Lung (tissue), 12 donors: ENCODE results near the gene FUT7. TPM values are rescaled to one million over a fixed set of nuclear protein-coding genes. Genes with fewer than 3 reads are reported as not detected.

ENCODE experiments used
- ATAC-seq: fragments of 200-7000 bp; cut with Tn5 transposase; one replicate; pipeline ENCODE4 v1.9.1; 2020; ENCODE audit warnings: moderate number of reproducible peaks; ENCODE audit not compliant: insufficient read depth, low FRiP score
- DNase-seq, 3 donors: peaks; one replicate each; pipeline ENCODE4 v3.0.0-alpha.2; 2013 to 2017
- H3K27ac ChIP-seq, 2 donors: one replicate each; pipeline ENCODE4 v1.5.1; 2013; ENCODE audit warnings: mild to moderate bottlenecking in 2 of 2, moderate library complexity in 2 of 2, control low read depth in 1 of 2, inconsistent platforms in 1 of 2, low read depth in 1 of 2, low read length in 1 of 2
- H3K27me3 ChIP-seq, 3 donors: one replicate each; pipeline ENCODE4 v1.5.1; 2013; ENCODE audit warnings: low read length in 2 of 3; ENCODE audit not compliant: control insufficient read depth in 3 of 3, insufficient read depth in 3 of 3
- H3K36me3 ChIP-seq, 4 donors: one replicate each; pipeline ENCODE4 v1.5.1; 2013; ENCODE audit warnings: low read length in 4 of 4, mild to moderate bottlenecking in 1 of 4, moderate library complexity in 1 of 4; ENCODE audit not compliant: control insufficient read depth in 4 of 4, insufficient read depth in 4 of 4
- H3K4me1 ChIP-seq, 5 donors: one replicate each; pipeline ENCODE4 v1.5.1; 2013; ENCODE audit warnings: low read length in 5 of 5, mild to moderate bottlenecking in 2 of 5, moderate library complexity in 1 of 5; ENCODE audit not compliant: control insufficient read depth in 5 of 5, insufficient read depth in 5 of 5
- H3K4me3 ChIP-seq: one replicate; pipeline ENCODE4 v1.5.1; 2013; ENCODE audit warnings: mild to moderate bottlenecking, control low read depth, moderate library complexity
- H3K9ac ChIP-seq, 2 donors: one replicate each; pipeline ENCODE4 v1.5.1; 2013; ENCODE audit warnings: low read length in 2 of 2, control low read depth in 1 of 2; ENCODE audit not compliant: insufficient read depth in 1 of 2
- H3K9me3 ChIP-seq, 4 donors: one replicate each; pipeline ENCODE4 v1.5.1; 2013; ENCODE audit warnings: low read length in 3 of 4, mild to moderate bottlenecking in 1 of 4, moderate library complexity in 1 of 4; ENCODE audit not compliant: control insufficient read depth in 4 of 4, insufficient read depth in 3 of 4
- WGBS, 2 donors: extraction: QIAGEN DNeasy Blood & Tissue Kit; methylation state at CpG; one replicate each; pipeline ENCODE4 v1.1.7; 2013; 5-methylcytosine and 5-hydroxymethylcytosine counted together
- polyA plus RNA-seq, 2 donors: library from polyadenylated mRNA; stranded (reverse); fragments of 200-250 nt; gene quantifications; one replicate each; pipeline ENCODE4 v1.2.1, GENCODE V29; 2013
- total RNA-seq, 2 donors: library from RNA; depleted of rRNA in 1 of 2; stranded (reverse); fragments of >200 nt in 1 of 2; gene quantifications; one replicate each; pipeline ENCODE4 v1.2.1, GENCODE V29; 2014 to 2021
- TF ChIP-seq, protein P1 (sequence below): IDR thresholded peaks from 2 replicates; pipeline ENCODE4 v1.5.1; 2012; ENCODE audit warnings: mild to moderate bottlenecking; ENCODE audit errors: control extremely low read depth, extremely low read depth
- donor health status: control.
- donor health status: control.
- donor health status: Bipolar disorder and iron deficiency.
- donor health status: healthy.
- donor health status: DM: yes; HTN: yes; CAD: no.

FUT7 gene
- total and polyA plus RNA-seq, 4 donors, result 0.37 to 5.5 (median 0.73) TPM

DNA sequence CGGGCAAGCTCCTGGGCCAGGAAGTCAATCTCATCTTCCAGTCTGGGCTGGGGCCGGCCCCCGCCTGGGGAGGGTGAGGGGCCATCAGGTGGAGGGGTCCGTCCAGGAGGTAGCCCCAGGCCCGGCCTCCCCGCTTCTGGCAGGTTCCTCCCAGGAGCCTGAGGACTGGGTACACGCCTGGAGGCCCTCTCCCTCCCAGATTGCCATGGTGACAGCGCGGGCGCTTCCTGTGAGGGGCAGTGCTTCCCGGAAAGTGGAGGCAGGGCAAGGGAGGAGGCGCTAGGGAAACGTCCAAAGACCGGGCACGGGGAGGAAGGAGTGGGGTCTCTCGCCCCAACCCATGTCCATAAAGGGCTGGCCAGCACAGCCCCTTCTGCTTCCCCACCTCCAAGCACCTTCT is 9.2 kb upstream of the FUT7 start:
- WGBS, 2 donors, result 32 to 42% methylated on average over 12 to 16 of the region's 16 CpGs
- Histone ChIP-seq H3K9ac (no peak overlapping the region), H3K27ac (peak overlapping the region in 1 of 2 donors; percentile 48), H3K9me3 (no peaks in the 10 kb centered on the region), H3K4me1 (peaks cover 0 to 14% (median 0%) of the 10 kb centered on the region in 5 donors), H3K4me3 (no peak overlapping the region), H3K36me3 (peaks cover 0 to 15% (median 0%) of the 10 kb centered on the region in 4 donors), H3K27me3 (peaks cover 0 to 16% (median 7%) of the 10 kb centered on the region in 3 donors)
- ATAC-seq, result no peak
- TF ChIP-seq, protein P1, sequence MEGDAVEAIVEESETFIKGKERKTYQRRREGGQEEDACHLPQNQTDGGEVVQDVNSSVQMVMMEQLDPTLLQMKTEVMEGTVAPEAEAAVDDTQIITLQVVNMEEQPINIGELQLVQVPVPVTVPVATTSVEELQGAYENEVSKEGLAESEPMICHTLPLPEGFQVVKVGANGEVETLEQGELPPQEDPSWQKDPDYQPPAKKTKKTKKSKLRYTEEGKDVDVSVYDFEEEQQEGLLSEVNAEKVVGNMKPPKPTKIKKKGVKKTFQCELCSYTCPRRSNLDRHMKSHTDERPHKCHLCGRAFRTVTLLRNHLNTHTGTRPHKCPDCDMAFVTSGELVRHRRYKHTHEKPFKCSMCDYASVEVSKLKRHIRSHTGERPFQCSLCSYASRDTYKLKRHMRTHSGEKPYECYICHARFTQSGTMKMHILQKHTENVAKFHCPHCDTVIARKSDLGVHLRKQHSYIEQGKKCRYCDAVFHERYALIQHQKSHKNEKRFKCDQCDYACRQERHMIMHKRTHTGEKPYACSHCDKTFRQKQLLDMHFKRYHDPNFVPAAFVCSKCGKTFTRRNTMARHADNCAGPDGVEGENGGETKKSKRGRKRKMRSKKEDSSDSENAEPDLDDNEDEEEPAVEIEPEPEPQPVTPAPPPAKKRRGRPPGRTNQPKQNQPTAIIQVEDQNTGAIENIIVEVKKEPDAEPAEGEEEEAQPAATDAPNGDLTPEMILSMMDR, result no peak
- DNase-seq, result peak; percentile 39 to 52 (median 42)

DNA sequence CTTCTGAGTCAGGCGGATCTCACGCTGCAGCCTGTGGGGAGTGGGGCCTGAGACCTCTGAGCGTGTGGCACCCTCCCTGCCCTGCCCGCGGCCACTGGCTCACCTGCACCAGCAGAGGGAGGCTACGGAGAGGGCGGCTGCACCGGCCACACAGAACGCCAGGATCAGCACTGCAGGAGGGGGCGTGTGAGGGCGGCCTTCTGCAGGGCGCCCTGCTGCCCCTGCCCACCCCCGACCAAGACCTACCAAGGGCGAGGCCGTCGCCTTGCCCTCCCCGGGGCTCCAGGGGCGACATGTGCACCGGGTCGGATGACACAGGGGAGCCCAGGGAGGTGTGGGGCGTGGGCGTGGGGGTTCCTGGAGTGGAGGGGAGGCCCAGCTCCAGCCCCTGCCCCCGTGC is 8.7 kb upstream of the FUT7 start:
- Histone ChIP-seq H3K4me3 (no peak overlapping the region), H3K27ac (peak overlapping the region in 1 of 2 donors; percentile 48)

DNA sequence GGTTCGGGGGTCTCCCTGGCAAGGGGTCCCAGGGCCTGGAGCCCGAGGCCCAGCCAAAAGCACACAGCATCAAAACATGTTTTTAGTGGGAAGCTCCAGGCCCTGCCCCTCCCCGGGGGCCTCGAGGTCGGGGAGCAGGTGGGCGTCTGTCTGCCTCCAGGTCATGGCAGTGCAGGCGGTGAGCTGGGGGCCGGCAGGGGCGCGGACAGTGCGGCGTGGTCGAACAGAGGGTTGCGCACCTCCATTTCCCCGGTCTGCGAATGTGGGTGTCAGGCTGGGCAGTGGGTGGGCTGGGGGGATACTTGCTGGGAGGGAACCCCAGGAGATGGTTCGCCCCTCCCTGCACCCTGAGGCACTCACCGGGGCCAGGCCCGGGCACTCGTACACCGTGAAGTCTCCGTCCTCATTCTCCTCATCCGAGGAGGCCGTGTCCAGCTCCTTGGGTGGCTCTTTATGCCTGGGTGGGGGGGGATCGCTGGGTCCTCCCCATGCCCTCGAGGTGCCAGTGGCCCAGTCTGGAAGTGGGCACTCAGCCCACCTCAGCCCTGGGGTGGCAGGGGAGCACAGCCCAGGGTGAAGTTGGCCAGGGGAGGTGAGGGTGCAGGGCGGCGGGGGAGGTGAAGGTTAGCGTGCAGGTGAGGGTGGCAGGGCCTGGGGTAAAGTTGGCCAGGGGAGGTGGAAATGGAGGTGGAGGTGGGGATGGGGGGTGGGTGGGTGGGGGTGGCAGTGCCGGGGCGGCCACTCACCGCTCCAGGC is 7.9 kb upstream of the FUT7 start:
- no peak overlapping the region for H3K9ac ChIP-seq
- H3K4me3 ChIP-seq, result no peak overlapping the region
- WGBS, 2 donors, result 92 to 93% methylated on average over 30 to 32 of the region's 32 CpGs
- H3K27me3 ChIP-seq, result peaks cover 0 to 10% (median 4%) of the 10 kb centered on the region in 3 donors
- TF ChIP-seq, protein P1, result no peak
- H3K4me1 ChIP-seq, result peaks cover 0 to 17% (median 0%) of the 10 kb centered on the region in 5 donors
- ATAC-seq, result no peak
- no peaks in the 10 kb centered on the region for H3K9me3 ChIP-seq
- peaks cover 0 to 15% (median 0%) of the 10 kb centered on the region in 4 donors for H3K36me3 ChIP-seq
- DNase-seq, result no peak
- H3K27ac ChIP-seq, result no peak overlapping the region

More for the DNA sequence above, 8.7 kb upstream of the FUT7 start:
- ATAC-seq (no peak), DNase-seq (no peak)
- Histone ChIP-seq H3K9me3 (no peaks in the 10 kb centered on the region), H3K27me3 (peaks cover 0 to 16% (median 7%) of the 10 kb centered on the region in 3 donors), H3K9ac (no peak overlapping the region), H3K36me3 (peaks cover 0 to 15% (median 0%) of the 10 kb centered on the region in 4 donors), H3K4me1 (peaks cover 0 to 14% (median 0%) of the 10 kb centered on the region in 5 donors)
- TF ChIP-seq, protein P1, result no peak
- 81 to 86% methylated on average over 21 to 23 of the region's 23 CpGs for WGBS, 2 donors
